ENCODE results near the gene PASK. TPM values are rescaled to one million over a fixed set of nuclear protein-coding genes. Genes with fewer than 3 reads are reported as not detected.

Gene PASK
- total and polyA plus RNA-seq, 2 of the 4 experiments (the other 2 are of a cell fraction): 4.1 TPM

GRCh38 chr2:241135737-241136136, 13.5 kb downstream of the PASK start:
- Histone ChIP-seq H4K5ac (ENCODE audit: low read depth, low read length) (no peak overlapping the region), H3K18ac (ENCODE audit: low read depth, low read length) (no peak overlapping the region), H2BK120ac (ENCODE audit: low read depth, low read length) (no peak overlapping the region), H3K4me1 (ENCODE audit: control insufficient read depth, insufficient read depth, low read length) (no peaks in the 10 kb centered on the region), H2BK15ac (ENCODE audit: low read depth, low read length) (no peak overlapping the region), H3K4ac (ENCODE audit: low read depth, low read length) (no peak overlapping the region), H4K20me1 (ENCODE audit: insufficient read depth, low read length) (no peaks in the 10 kb centered on the region), H2AK5ac (ENCODE audit: low read depth, low read length) (no peak overlapping the region), H2BK20ac (ENCODE audit: low read depth, low read length) (no peak overlapping the region), H3K14ac (replicated peaks; ENCODE audit: low read depth, low read length) (no peak overlapping the region), H3K27me3 (ENCODE audit: control insufficient read depth, insufficient read depth, low read length) (no peaks in the 10 kb centered on the region), H3K9me1 (ENCODE audit: insufficient read depth, low read length) (no peaks in the 10 kb centered on the region; the same call in 1 of the 2 replicates), H3K4me2 (ENCODE audit: low read depth, low read length) (no peak overlapping the region), H3K56ac (ENCODE audit: extremely low read depth, insufficient read depth, low read length) (no peak overlapping the region), H3K23ac (ENCODE audit: low read depth, low read length) (no peak overlapping the region), H3K4me3 (ENCODE audit: insufficient read depth, low read depth, low read length) (no peak overlapping the region), H4K8ac (ENCODE audit: low read depth in 2 of 2, low read length in 2 of 2) (no peak overlapping the region), H3K9me3 (ENCODE audit: control insufficient read depth, insufficient read depth, low read length) (no peaks in the 10 kb centered on the region), H3K9ac (ENCODE audit: low read depth, low read length) (no peak overlapping the region), H2BK5ac (ENCODE audit: low read depth, low read length, poor library complexity, severe bottlenecking) (no peak overlapping the region), H3K79me1 (ENCODE audit: low read depth in 1 of 2, low read length in 2 of 2) (no peaks in the 10 kb centered on the region), H2AFZ (replicated peaks; ENCODE audit: low read length, poor library complexity) (no peak overlapping the region), H4K91ac (ENCODE audit: insufficient read depth, low read depth, low read length) (no peak overlapping the region), H2AK9ac (replicated peaks; ENCODE audit: low read depth, low read length, poor library complexity) (no peak overlapping the region), H3K36me3 (ENCODE audit: control insufficient read depth, insufficient read depth, low read length) (peaks cover 3% of the 10 kb centered on the region; the same call in 1 of the 2 replicates), H3K27ac (ENCODE audit: insufficient read depth, low read length) (no peak overlapping the region)
- in situ Hi-C loops (cut with MboI; ENCODE audit: low sequenced_read_pairs): no loop called here
- no peak for DNase-seq
- ChIA-PET CTCF (interaction anchor here (1.2 kb wide), 1 partner anchor 10 kb away, joined by 5 read pairs; no protein-coding TSS in a partner anchor), POLR2A (ENCODE audit: unreplicated experiment) (no interaction called here)
- TF ChIP-seq POLR2A (IDR thresholded peaks at IDR 0.05; ENCODE audit: low read depth, low read length) (no peak), CHD1 (IDR thresholded peaks at IDR 0.05; ENCODE audit: low read depth, low read length) (no peak), NFE2L2 (IDR thresholded peaks at IDR 0.05; ENCODE audit: low read depth, low read length) (no peak), MAZ (IDR thresholded peaks at IDR 0.05; ENCODE audit: borderline replicate concordance, low read depth, low read length) (no peak), CEBPB (IDR thresholded peaks at IDR 0.05; ENCODE audit: low read depth, low read length) (no peak), FOS (IDR thresholded peaks at IDR 0.05; ENCODE audit: low read depth, low read length) (no peak), MXI1 (IDR thresholded peaks at IDR 0.05; ENCODE audit: borderline replicate concordance, low read depth, low read length) (no peak), MAFK (IDR thresholded peaks at IDR 0.05; ENCODE audit: low read depth, low read length) (no peak), SMC3 (IDR thresholded peaks at IDR 0.05; ENCODE audit: low read depth, low read length) (no peak), RCOR1 (IDR thresholded peaks at IDR 0.05; ENCODE audit: insufficient replicate concordance, low read length) (no peak), BHLHE40 (IDR thresholded peaks at IDR 0.05; ENCODE audit: low read depth, low read length) (no peak), RFX5 (IDR thresholded peaks at IDR 0.05; ENCODE audit: low read depth, low read length) (no peak), RAD21 (IDR thresholded peaks at IDR 0.05; ENCODE audit: low read length) (no peak)
- TF ChIP-seq, protein P1, sequence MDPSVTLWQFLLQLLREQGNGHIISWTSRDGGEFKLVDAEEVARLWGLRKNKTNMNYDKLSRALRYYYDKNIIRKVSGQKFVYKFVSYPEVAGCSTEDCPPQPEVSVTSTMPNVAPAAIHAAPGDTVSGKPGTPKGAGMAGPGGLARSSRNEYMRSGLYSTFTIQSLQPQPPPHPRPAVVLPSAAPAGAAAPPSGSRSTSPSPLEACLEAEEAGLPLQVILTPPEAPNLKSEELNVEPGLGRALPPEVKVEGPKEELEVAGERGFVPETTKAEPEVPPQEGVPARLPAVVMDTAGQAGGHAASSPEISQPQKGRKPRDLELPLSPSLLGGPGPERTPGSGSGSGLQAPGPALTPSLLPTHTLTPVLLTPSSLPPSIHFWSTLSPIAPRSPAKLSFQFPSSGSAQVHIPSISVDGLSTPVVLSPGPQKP (IDR thresholded peaks at IDR 0.05; ENCODE audit: borderline replicate concordance, low read depth, low read length): no peak
- TF ChIP-seq, protein P2, sequence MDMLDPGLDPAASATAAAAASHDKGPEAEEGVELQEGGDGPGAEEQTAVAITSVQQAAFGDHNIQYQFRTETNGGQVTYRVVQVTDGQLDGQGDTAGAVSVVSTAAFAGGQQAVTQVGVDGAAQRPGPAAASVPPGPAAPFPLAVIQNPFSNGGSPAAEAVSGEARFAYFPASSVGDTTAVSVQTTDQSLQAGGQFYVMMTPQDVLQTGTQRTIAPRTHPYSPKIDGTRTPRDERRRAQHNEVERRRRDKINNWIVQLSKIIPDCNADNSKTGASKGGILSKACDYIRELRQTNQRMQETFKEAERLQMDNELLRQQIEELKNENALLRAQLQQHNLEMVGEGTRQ (IDR thresholded peaks at IDR 0.05; ENCODE audit: low read depth, low read length): no peak
- TF ChIP-seq, protein P3, sequence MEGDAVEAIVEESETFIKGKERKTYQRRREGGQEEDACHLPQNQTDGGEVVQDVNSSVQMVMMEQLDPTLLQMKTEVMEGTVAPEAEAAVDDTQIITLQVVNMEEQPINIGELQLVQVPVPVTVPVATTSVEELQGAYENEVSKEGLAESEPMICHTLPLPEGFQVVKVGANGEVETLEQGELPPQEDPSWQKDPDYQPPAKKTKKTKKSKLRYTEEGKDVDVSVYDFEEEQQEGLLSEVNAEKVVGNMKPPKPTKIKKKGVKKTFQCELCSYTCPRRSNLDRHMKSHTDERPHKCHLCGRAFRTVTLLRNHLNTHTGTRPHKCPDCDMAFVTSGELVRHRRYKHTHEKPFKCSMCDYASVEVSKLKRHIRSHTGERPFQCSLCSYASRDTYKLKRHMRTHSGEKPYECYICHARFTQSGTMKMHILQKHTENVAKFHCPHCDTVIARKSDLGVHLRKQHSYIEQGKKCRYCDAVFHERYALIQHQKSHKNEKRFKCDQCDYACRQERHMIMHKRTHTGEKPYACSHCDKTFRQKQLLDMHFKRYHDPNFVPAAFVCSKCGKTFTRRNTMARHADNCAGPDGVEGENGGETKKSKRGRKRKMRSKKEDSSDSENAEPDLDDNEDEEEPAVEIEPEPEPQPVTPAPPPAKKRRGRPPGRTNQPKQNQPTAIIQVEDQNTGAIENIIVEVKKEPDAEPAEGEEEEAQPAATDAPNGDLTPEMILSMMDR (conservative IDR thresholded peaks at IDR 0.05; ENCODE audit: low read depth, low read length): no peak
- WGBS, 2 experiments (ENCODE audit: extremely low coverage in 2 of 2, insufficient read length in 1 of 2): 83% methylated on average over 1 of the region's 9 CpGs; no CpG with 5 or more reads in 1 of the 2 experiments
- intact Hi-C loops (cut with micrococcal nuclease): no loop called here
- no TSS peak for BruUV-seq (replicated peaks)
- dilution Hi-C loops (cut with HindIII; ENCODE audit: low sequenced_read_pairs, unreplicated experiment): no loop called here
- ATAC-seq (ENCODE audit: low read depth): no peak

Measured in IMR-90 (cell line).